Loucy (cell line): ENCODE results near the gene TMEM269.

Experiments
- EZH2phosphoT487 ChIP-seq: fragments of 200-600 bp; IDR thresholded peaks from 2 replicates; pipeline ENCODE4 v1.6.1; 2018; ENCODE audit warnings: antibody characterized with exemption, mild to moderate bottlenecking, moderate library complexity, borderline replicate concordance
- TF ChIP-seq, protein P1 (sequence below): fragments of 200-600 bp; sonication (generic); conservative IDR thresholded peaks from 2 replicates; pipeline ENCODE4 v1.5.1; 2014; ENCODE audit warnings: mild to moderate bottlenecking, antibody characterized with exemption, low read length

DNA sequence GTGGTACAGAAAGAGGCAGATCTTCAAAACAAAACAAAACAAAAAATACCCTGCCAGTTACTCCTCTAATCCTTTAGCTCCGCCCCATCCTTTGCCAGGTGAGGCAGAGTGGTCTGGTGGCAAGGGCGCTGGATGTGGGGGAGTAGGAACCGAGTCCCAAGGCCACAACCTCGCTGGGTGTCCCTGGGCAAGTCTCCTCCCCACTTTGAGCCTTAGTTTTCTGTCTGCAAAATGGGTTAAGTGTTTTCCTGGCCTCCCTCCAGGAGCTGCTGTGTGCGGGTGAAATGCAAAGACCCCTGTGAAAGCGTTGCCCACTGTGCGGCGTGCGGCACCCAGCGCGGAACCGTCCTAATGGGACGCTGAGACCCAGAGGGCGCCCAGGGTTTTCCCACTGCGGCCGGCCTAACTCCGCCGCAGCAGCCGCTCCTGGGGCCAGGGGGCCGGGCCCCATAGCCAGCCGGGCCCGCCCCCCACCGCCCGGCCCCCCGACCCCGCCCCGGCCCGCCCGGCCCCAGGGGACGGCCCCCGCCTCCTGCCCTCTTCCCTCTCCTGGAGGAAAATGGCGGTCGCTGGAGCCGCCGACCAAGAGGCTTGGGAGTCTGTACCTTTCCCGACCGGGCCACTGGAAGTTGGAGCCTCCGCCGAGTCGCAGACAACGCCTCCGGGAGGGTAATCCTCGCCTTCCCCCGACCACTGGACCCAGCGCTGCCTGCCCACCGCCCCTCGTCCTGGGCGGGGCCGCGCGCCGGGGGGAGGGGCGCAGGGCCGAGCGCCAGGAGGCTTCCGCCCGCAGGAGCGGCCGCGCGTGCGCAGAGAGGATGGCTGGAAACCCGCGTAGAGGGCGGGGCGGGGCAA is 32.0 kb downstream of the TMEM269 start, which contains the start of the genes ERMAP and SVBP:
- TF ChIP-seq, protein P1, sequence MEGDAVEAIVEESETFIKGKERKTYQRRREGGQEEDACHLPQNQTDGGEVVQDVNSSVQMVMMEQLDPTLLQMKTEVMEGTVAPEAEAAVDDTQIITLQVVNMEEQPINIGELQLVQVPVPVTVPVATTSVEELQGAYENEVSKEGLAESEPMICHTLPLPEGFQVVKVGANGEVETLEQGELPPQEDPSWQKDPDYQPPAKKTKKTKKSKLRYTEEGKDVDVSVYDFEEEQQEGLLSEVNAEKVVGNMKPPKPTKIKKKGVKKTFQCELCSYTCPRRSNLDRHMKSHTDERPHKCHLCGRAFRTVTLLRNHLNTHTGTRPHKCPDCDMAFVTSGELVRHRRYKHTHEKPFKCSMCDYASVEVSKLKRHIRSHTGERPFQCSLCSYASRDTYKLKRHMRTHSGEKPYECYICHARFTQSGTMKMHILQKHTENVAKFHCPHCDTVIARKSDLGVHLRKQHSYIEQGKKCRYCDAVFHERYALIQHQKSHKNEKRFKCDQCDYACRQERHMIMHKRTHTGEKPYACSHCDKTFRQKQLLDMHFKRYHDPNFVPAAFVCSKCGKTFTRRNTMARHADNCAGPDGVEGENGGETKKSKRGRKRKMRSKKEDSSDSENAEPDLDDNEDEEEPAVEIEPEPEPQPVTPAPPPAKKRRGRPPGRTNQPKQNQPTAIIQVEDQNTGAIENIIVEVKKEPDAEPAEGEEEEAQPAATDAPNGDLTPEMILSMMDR = no peak
- no peak for TF ChIP-seq EZH2phosphoT487
